Erythroblast (primary cell): ENCODE results near the gene SUPT4H1.

Source experiments
- GATA1 ChIP-seq: IDR thresholded peaks from 2 replicates; pipeline ENCODE4 v1.6.1; 2011; ENCODE audit warnings: low read depth, mild to moderate bottlenecking, control low read depth, low read length, moderate library complexity
- POLR2A ChIP-seq: IDR thresholded peaks from 2 replicates; pipeline ENCODE4 v1.6.1; 2011; ENCODE audit warnings: mild to moderate bottlenecking, low read length

DNA sequence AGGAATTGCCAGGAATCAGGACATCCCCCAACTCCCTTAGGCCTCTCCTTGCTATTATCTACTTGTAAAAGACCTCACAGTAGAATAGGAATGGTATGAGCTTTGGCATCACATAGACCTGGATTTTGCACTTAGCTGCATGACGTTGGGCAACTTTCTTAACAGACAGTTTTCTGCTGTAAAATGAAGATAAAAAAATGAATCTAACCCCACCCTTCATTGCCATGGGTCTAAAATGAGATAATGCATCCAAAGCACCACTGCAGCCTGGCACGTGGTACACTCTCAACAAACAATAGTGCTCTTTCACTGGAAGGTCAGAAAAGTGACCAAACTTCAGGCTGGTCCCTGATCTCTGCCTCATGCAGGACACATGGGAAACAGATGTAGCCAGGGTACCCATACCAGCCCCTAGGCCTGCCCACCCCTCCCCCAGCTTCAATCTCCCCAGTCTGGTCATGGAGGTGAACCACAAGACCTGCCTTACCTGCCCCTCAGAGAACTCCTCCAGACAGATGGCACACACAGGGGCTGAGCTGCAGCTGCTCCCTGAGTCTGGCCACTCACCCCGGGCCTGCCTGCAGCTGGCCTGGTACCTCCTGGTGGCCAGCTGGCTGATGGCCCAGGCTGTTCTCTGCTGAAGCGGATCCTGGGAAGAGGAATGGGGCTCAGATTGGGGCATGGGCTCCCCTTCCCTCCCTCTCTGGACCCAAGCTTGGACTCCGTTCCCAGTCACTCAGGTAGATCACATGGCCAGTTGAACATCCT, 8.5 kb upstream of the SUPT4H1 start:
- TF ChIP-seq POLR2A = peak; percentile 54
- TF ChIP-seq GATA1 = no peak
